Transverse colon (tissue), 3 donors: ENCODE results near the gene METTL9.

Source experiments
- CTCF ChIP-seq, 5 experiments: fragments of 200-600 bp in 3 of 5; fragments of 450-650 bp in 2 of 5; sonication (generic) in 3 of 5; IDR thresholded peaks; 1 replicate in 2 of 5; 2 replicates in 3 of 5; pipeline ENCODE4 v1.5.1; 2016 to 2017; ENCODE audit warnings: antibody characterized with exemption in 5 of 5, inconsistent platforms in 3 of 5, mild to moderate bottlenecking in 2 of 5, moderate library complexity in 1 of 5
- POLR2A ChIP-seq: fragments of 450-650 bp; IDR thresholded peaks from one replicate; pipeline ENCODE4 v1.6.1; 2016; ENCODE audit warnings: antibody characterized with exemption, mild to moderate bottlenecking, moderate library complexity

GRCh38 chr16:21570676-21571017 is 28.7 kb upstream of the METTL9 start:
- no peak for TF ChIP-seq POLR2A
- TF ChIP-seq CTCF (IDR thresholded peaks at IDR 0.05), result no peak
